ENCODE results near the gene SYT9.
"Not testable (repeated sequence)": the region's sequence is repeated elsewhere in the genome, so short reads cannot be mapped to it uniquely, and the experiment has no call there.

Gene SYT9

GRCh38 chr11:7275133-7275532 is 23.4 kb downstream of the SYT9 start:
- DNase-seq = no peak

- no peak for DNase-seq
Measured at GRCh38 chr11:7278314-7278917, 26.7 kb downstream of the SYT9 start.

- DNase-seq = no peak
Measured at GRCh38 chr11:7279676-7280075, 28.0 kb downstream of the SYT9 start.

DNA sequence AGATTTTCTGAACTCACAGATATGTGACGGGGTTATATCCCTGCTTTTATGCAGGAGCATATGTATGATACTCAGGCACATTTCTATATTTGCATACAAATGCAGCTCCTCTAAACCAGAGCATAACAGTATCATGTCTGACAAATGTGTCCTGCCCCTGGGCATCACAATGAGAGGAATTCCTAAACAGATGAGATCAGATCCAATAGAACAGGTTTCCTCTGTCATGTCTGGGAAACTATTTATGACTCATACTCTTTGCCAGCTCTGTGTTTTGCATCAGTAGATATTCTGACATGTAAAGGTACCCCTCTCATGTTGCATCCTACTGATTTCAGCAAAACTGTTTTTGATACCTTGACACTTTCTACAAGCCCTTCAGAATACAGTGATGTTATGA is 29.4 kb downstream of the SYT9 start:
- DNase-seq = no peak

DNA sequence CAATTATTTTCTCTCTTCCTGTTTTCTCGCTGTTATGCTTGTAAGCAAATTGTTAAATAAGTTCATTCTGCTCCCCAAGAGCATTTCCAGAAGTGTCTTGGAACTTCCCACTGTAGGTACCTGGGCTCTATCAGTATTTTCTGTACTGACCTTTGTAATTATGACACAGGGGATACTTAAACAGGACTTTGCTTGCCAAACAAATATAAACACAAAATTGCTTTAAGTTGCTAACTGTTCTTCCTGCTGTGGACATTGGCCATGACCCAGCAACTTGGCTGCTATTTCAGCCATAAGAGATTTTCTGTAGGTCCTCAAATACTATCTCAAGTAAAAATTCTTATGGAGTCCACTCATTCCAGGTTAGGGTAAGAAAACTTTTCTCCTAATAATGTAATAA is 30.1 kb downstream of the SYT9 start:
- DNase-seq = no peak

DNA sequence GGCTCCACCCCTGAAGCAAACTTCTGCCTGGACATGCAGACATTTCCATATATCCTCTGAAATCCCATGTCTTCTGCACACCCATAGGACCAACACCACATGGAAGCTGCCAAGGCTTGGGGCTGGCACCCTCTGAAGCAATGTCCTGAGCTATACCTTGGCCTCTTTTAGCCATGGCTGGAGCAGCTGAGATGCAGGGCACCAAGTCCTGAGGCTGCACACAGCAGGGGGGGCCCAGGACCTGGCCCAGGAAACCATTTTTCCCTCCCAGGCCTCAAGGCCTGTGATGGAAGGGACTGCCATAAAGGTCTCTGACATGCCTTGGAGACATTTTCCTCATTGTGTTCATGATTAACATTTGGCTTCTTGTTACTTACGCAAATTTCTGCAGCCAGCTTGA is 34.5 kb downstream of the SYT9 start:
- no peak for DNase-seq

GRCh38 chr11:7291100-7291829 is 39.6 kb downstream of the SYT9 start:
- DNase-seq = no peak

GRCh38 chr11:7292922-7293321 is 41.2 kb downstream of the SYT9 start:
- no peak for DNase-seq

DNA sequence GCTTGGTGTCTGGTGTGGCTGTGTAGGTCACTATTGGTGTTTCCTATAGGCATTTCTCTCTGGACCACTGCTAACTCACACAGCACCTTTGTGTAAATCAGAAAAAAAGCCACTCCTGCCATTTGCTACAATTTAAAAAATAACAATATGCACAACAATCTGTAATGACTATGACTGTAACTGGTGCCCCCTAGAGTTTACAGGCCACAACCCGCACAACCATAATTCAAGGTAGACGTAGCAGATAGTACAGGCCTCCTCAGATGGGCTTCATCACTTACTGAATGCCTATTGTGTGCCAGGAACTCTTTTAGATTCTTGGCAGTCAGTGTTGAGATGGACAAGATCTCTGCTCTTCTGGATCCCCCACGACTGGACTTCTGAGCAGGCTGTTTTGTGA is 47.7 kb downstream of the SYT9 start:
- no peak for DNase-seq

DNA sequence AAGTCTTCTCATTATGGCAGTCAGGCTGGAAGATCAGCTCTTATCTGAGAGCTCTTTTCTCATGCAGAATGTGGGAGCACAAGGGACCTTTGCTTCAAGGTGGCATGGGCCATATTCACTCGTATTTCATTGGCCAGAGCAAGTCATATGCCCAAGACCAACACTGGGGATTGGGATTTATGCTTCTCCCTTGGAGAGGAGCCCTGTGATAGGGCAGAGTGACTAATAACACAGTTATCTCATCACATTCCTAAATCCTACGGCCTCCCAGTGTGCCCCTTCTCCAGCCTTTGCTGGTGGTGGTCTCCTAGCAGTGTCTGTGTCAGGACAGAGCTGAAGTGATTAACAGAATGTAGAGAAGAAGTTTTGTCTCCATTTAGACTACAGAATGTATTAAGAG is 48.6 kb downstream of the SYT9 start:
- DNase-seq = no peak

DNA sequence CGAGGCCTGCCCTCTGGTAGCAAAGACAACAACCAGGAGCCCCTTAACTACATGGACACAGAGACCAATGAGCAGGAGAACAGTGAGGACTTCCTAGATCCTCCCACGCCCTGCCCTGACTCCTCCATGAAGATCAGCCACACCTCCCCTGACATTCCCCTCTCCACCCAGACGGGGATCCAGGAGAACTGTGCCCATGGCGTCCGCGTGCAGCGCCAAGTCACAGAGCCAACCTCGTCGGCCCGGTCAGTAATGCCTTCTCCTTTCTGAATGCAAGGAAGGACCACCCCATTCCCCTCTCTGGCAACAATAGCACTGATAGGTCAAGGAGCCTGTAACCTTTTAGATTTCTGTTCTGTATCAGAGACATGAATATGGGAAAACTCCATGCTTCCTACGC is 51.4 kb downstream of the SYT9 start:
- no peak for DNase-seq

GRCh38 chr11:7306900-7307299 is 55.2 kb downstream of the SYT9 start:
- no peak for DNase-seq

DNA sequence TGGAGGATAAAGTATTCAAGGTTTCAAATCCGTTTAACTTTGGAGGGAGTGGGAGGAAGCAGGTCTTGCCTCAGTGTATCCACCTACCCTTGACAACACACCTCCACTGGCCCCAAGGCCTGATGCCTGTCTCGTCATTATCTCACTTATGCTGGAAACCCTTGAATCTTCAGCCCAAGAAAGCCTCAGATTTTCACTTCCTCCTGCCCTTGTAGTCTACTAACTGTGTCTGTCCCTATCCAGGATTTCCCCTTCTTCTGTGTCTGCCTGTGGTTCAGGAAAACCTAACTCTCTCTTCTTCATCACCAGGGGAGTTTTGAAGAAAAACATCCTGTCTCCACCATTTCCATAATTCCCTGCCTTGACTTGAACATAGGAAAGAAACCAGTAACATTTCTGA is 56.1 kb downstream of the SYT9 start:
- no peak for DNase-seq

DNA sequence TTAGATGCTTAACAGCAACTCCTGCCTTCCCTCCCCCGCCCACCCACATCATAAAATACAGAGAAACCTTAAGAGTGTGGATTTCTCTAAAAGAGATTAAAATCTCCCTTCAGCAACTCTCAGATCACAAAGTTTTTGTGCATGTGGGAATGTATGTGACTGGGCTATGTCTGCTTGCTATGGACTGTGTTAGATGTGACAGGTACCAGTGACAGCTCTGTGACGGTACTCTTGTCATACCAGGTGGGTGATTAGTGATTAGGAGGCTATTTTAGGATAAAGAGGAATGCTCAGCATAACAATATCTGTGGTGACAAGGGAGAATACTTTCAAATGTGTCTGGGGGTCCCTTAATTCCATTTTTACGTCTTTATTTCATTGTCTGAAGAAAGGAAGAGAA is 60.2 kb downstream of the SYT9 start:
- no peak for DNase-seq

DNA sequence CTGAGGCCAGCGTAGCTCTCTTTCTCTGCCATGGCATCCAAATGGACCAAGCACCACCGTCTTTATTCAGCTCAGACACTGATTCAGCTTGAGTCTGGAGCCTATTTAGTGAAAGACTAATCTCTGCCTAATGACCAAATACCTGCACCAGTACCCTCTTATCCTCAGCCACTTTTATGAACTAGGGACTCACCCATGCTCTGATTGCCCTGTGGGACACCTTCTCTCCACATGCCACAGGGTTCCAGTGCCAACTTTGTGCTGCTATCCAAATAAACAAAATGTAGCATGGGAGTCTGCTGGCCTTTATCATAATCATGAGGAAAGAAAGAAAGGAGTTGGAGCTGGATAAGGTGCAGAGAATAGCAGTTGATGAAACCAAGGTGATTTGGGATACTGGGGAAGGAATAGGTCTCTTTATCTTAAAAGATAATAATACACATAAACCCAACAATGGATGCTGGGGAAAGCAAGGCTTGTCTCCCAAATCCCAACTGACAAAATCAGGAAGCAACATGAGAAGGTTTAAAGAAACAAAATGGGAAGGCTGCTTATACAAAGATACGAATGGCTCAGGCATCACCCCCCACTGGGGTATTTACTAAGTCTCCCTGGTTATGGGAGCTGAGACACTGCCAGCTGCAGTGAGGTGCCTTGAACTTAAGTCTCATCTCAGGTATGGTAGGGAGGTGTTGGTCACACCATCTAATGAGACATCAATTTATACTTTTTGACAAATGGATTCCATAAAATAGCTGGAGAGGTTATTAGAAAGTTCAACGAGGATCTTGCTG is 63.3 kb downstream of the SYT9 start:
- no peak for DNase-seq

DNA sequence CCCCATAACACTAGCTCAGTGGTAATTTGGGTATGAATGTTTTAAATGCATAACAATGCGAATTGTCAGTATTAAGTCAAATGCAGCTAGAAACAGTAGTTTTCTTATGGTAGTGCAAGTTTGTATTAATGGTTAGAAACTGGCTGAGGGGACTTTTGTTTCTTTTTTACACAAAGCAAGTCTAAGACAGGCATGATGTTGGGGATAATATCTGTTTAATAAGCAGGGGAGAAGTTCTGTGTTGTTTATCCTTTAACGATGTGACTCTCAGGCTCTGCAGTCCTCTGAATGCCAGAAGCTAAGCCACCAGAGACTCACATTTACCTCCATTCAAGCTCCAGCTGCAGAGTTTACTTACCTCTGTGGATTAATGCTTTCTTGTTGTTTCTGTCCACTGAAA is 67.8 kb downstream of the SYT9 start:
- DNase-seq = no peak

- DNase-seq = no peak
Measured at GRCh38 chr11:7320306-7320705, 68.6 kb downstream of the SYT9 start.

- DNase-seq = no peak
Measured at GRCh38 chr11:7321473-7322450, 70.1 kb downstream of the SYT9 start.

DNA sequence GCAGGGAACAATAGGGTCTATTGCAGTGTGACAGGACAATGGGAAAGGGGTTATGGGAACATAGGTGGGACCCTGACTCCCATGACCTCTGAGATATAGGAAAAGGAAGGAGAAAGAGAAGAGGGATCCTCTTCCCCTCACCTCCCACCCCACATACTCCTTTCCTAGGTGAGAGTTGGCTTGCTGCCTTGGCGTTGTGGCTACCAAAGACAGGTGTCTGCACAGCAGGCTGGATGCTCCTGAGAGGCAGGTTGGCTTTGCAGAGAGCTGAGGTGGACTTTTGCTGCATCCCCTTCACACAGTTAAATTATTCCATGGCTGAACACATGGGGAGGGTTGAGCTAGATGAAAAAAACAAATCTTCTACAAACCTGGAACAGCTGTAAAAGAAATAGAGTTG is 80.7 kb downstream of the SYT9 start:
- DNase-seq = no peak

DNA sequence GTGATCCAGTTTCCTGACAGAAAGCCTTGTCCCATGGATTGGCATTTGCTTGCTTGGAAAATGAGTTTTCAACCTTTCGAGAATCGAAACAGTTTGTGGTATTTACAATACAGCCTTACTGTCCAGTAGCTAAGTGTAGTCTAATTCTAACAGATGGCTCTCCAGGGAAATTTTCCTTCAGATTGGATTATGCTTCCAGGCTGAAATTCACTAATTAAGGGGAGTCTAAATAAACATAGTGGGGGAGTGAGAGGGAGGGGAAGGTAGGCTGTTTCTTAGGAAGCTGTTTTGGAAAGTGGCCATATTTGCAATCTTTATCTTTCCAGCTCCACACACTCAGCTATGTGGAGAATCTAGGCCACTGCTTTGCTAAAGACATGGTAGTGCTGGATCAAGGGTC is 81.3 kb downstream of the SYT9 start:
- DNase-seq = no peak

- not testable (repeated sequence) for DNase-seq
Measured at GRCh38 chr11:7335442-7335841, 83.7 kb downstream of the SYT9 start.

GRCh38 chr11:7341551-7341950 is 89.8 kb downstream of the SYT9 start:
- no peak for DNase-seq

Measured in GF-D8 (cell line).